Bronchial epithelial cell (primary cell): ENCODE measurements around the gene TIE1. TPM values are rescaled to one million over a fixed set of nuclear protein-coding genes. Genes with fewer than 3 reads are reported as not detected.

Experiments used
- DNase-seq: peaks from one replicate; pipeline ENCODE4 v3.0.0-alpha.2; 2010; ENCODE audit warnings: low read depth
- FAIRE-seq: peaks from 2 replicates; lab custom pipeline; 2011; peaks lifted over from hg19 to GRCh38; lab: Jason Lieb, UNC
- H3K27me3 ChIP-seq: 2 replicates; pipeline ENCODE4 v1.5.1; 2011; ENCODE audit warnings: low read length; ENCODE audit not compliant: control insufficient read depth, insufficient read depth
- H3K36me3 ChIP-seq: 2 replicates; pipeline ENCODE4 v1.5.1; 2011; ENCODE audit warnings: low read length; ENCODE audit not compliant: control insufficient read depth, insufficient read depth
- H3K4me3 ChIP-seq: 2 replicates; pipeline ENCODE4 v1.5.1; 2011; ENCODE audit warnings: mild to moderate bottlenecking, low read depth, low read length, control low read depth
- CTCF ChIP-seq: IDR thresholded peaks from 2 replicates; pipeline ENCODE4 v1.5.1; 2011; ENCODE audit warnings: mild to moderate bottlenecking, moderate library complexity, low read length, control low read depth, inconsistent platforms; ENCODE audit not compliant: insufficient read depth, severe bottlenecking
- total RNA-seq: library from RNA; depleted of rRNA; stranded (reverse); fragments of >200 nt; gene quantifications from 2 replicates; pipeline ENCODE4 v1.2.1, GENCODE V29; 2014

TIE1 gene
- total RNA-seq, 1 donor from 2014 or later: 0.53 TPM

GRCh38 chr1:43329995-43330751 is 29.4 kb downstream of the TIE1 start:
- H3K27me3 ChIP-seq: no peaks in the 10 kb centered on the region
- H3K4me3 ChIP-seq: no peak overlapping the region
- TF ChIP-seq CTCF: no peak
- FAIRE-seq (no peak), DNase-seq (peak; percentile 66)
- H3K36me3 ChIP-seq: no peaks in the 10 kb centered on the region

GRCh38 chr1:43331688-43332087 is 30.9 kb downstream of the TIE1 start:
- DNase-seq (no peak), FAIRE-seq (peak; percentile 36)
- no peaks in the 10 kb centered on the region for H3K36me3 ChIP-seq
- no peak overlapping the region for H3K4me3 ChIP-seq
- no peak for TF ChIP-seq CTCF
- no peaks in the 10 kb centered on the region for H3K27me3 ChIP-seq

GRCh38 chr1:43334453-43335205 is 33.8 kb downstream of the TIE1 start:
- Histone ChIP-seq H3K4me3 (no peak overlapping the region), H3K27me3 (peaks cover 3% of the 10 kb centered on the region), H3K36me3 (no peaks in the 10 kb centered on the region)
- TF ChIP-seq CTCF: no peak
- no peak for DNase-seq
- peak; percentile 73 for FAIRE-seq

- no peaks in the 10 kb centered on the region for H3K36me3 ChIP-seq
- peaks cover 3% of the 10 kb centered on the region for H3K27me3 ChIP-seq
- DNase-seq (no peak), FAIRE-seq (no peak)
- TF ChIP-seq CTCF: no peak
- no peak within 1 kb of the TSS for H3K4me3 ChIP-seq
Measured at GRCh38 chr1:43337588-43337987, 36.8 kb downstream of the TIE1 start, which contains the start of gene MPL. TSS of gene MPL (plus strand) at chr1:43337818. CDS start at chr1:43337849, 31 bp downstream.

- FAIRE-seq: no peak
- Histone ChIP-seq H3K4me3 (no peak overlapping the region), H3K36me3 (no peaks in the 10 kb centered on the region), H3K27me3 (peaks cover 3% of the 10 kb centered on the region)
- no peak for TF ChIP-seq CTCF
- DNase-seq: no peak
Measured at GRCh38 chr1:43338001-43338400, 37.2 kb downstream of the TIE1 start.
